Astrocyte of the hippocampus (primary cell): ENCODE results near the gene EXTL2.
"Not testable (repeated sequence)": the region's sequence is repeated elsewhere in the genome, so short reads cannot be mapped to it uniquely, and the experiment has no call there.

Experiments
- DNase-seq: peaks from one replicate; pipeline ENCODE4 v3.0.0; 2011; ENCODE audit warnings: low read depth, low spot score

EXTL2 gene

GRCh38 chr1:100894603-100895539, at the start of gene EXTL2:
EXTL2 (minus strand) TSS chr1:100894842; CDS start chr1:100888757, 6,085 bp downstream.
- peak; percentile 91 for DNase-seq

GRCh38 chr1:100943533-100943932, 48.9 kb upstream of the EXTL2 start:
- DNase-seq = no peak

DNA sequence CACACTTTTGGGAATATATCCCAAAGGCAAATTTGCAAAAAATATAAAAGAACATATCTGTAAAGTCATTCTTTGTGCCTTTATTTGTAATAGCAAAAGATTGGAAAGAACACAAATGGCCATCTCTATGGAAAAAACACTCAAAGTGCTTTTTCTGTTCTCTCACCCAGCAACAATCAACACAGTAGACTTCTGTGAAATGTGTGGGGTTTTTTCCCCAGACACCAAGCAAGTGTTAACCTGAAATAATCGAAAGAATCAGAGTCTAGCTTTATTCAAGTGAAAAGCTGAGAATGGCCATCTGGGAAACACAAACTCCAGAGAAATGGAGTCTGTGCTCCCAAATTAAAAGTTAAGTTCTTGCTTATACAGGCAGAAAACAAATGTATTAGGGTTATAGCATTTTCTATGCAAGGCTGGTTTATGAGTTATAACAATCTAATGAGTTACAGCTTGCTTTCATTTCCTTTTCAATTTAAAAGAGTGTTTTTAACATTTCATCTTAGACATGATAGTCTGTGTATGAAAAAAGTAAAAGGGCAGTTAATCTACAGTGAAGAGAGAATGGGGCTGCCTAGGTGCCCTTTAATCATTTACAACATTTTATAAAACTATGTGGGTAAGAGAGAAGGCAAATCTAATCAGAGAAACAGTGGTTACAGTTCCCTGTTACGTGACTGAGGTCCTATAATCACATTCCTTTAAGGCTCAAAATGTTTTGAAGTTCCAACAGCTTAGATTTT, 47.8 kb upstream of the EXTL2 start:
- DNase-seq = no peak

DNA sequence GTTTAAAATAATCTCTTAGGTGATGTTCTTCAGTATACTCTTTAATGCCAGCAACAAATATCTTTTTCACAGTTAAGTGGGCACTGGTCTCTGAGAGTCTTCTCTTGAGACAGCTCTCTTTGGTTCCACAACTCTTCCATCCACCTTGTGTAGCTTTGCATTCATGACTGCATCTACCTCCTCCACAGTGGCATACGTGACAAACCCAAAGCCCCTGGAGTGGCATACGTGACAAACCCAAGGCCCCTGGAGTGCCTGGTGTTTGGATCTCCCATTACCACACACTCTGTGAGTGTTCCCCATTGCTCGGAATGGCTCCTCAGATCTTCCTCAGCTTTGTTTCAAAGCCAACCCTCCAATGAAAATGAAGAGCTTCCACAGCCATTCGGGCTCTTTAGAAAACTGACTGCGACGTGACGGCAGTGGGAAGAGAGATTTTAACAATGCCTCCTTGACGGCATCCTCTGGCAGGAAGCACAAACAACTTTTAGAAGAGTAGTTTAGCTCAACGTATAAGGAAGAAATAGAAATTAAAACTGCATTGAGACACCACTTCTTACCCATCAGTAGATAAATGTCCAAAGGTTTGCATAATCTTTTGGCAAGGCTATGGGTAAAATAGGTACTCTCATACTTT, 47.1 kb upstream of the EXTL2 start:
- DNase-seq = no peak

- no peak for DNase-seq
Observed at GRCh38 chr1:100941098-100941527, 46.5 kb upstream of the EXTL2 start.

DNA sequence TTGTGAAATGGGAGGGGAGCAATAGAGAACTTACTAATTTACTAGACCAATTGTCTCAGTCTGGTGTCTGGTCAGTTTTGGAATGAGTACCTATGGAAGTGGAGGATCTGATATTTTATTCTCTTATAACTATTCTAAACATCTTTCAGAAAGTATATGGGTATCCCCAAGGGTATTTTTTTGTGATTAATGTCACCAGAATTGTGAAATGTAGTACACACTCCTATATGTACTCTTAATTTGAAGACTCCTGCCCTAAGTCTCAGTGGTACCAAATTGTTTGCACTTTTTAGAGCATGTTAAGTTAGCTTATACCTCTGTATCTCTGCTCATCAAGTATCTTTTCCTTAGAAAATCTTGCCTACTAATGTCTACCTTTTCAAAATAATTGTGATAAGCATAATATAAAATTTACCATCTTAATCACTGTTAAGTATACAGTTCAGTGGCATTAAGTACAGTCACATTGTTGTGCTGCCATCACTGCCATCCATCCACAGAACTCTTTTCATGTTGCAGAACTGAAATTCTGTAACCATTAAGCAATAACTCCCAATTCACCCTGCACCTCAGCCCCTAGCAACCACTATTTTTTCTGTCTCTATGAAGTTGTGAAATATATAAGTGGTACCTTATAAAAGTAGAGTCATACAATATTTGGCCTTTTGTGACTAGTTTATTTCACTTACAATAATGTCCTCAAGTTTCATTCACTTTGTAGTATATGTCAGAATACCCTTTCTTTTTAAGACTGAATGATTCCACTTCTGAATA, 41.7 kb upstream of the EXTL2 start:
- no peak for DNase-seq

DNA sequence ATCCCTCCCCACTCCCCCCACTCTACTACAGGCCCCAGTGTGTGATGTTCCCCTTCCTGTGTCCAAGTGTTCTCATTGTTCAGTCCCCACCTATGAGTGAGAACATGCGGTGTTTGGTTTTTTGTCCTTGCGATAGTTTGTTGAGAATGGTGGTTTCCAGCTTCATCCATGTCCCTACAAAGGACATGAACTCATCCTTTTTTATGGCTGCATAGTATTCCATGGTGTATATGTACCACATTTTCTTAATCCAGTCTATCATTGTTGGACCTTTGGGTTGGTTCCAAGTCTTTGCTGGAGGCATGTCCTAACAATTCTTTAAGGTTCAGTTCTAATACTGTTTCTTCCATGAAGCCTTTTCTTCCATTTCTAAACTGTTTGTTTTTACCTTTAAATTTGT, 38.9 kb upstream of the EXTL2 start:
- not testable (repeated sequence) for DNase-seq

DNA sequence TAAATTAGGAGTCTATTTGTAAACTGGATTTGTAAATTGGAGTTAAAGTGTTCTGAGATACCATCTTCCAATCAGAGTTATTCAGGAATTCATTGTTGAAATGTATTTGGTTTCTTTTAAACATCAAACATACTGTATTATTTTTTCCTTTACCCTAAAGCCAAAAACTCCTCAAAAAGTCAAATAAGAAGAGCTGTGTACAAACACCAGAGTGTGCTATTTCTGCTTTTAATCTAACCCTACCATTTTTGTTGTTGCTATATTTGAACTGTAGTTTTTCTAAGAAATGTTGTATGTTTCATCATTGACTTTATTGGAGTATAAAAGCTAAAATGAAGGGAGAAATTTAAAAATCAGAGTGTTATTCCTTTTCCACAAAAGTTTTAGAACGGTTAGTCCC, 37.1 kb upstream of the EXTL2 start:
- no peak for DNase-seq

DNA sequence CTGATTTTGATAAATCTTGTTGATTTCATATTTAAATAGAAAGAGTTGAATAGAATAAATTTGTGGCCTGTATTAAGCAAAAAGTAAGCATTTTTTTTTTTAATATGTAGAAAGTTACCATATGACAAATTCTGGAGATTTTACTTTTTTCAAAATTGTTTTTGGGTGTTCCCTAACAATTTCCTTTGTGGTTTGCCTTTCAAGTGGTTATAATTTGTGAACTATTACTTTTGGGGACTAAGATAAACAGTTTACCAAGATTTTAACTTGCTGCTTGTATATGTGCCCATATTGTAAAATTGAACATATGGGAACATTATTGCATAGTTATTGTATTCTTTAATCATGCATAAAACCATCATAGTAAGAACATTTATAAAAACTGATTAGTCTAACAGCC, 35.9 kb upstream of the EXTL2 start:
- DNase-seq = no peak

- no peak for DNase-seq
Observed at GRCh38 chr1:100928128-100928527, 33.5 kb upstream of the EXTL2 start.

- peak; percentile 11 for DNase-seq
Observed at GRCh38 chr1:100927276-100927675, 32.6 kb upstream of the EXTL2 start.

DNA sequence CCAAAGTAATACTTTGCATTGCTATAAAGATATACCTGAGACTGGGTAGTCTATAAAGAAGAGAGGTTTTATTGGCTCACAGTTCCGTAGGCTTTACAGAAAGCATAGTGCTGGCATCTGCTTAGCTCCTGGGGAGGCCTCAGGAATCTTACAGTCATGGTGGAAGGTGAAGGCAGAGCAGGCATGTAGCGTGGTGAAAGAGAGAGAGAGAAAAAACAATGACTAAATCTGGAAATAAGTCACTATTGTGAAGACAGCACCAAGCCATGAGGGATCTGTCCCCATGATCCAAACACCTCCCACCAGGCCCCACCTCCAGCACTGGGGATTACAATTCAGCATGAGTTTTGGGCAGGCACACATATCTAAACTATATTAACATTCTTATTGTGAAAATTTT, 31.6 kb upstream of the EXTL2 start:
- DNase-seq = no peak

DNA sequence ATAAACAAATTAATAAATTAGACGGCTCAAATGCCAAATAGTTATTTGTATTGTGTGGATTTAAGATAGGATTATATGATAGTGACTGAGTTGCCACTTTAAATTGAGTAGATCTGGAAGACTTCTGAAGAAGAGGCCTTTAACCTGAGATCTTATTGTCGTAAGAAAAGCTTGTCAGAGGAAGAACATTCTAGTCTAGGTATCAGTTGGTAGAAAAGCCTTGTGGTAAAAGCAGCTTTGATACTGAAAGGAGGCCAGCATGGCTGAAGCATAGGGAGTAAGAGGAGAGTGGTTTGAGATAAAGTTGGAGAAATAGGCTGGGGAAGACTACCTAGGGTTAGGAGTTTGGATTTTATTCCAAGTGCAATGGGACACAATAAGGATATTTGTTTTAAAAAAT, 30.3 kb upstream of the EXTL2 start:
- DNase-seq = no peak

- no peak for DNase-seq
Observed at GRCh38 chr1:100924212-100924611, 29.6 kb upstream of the EXTL2 start.

DNA sequence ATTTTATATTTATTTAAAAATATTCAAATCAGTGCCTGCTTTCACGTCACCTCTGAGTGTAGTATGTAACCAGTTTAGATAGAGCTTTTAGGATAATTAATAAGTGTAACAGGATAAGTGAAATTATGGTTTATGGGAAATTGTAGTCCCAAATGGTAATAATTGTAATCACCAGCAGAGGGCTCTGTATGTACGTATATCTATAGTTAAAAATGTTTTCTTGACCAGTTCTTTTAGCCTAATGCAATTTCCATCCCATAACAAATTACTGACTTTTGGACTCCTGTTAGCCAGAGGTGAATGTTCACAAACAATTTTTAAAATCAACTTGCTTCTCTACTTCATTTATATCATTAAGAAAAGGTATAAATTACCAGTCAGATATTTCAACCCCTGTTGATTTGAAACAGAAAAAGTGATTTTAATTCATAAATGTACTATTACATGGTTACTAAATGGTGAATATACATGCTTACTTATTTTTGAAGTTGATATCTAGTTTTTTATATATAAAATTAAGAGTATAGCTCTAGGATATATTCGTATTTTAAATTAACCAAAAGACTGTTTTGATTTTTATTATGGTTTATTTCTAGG, 26.6 kb upstream of the EXTL2 start:
- peak; percentile 69 for DNase-seq

- no peak for DNase-seq
Observed at GRCh38 chr1:100912019-100912418, 17.4 kb upstream of the EXTL2 start.

GRCh38 chr1:100909018-100909417, 14.4 kb upstream of the EXTL2 start:
- DNase-seq = no peak

- no peak for DNase-seq
Observed at GRCh38 chr1:100907887-100908286, 13.2 kb upstream of the EXTL2 start.

DNA sequence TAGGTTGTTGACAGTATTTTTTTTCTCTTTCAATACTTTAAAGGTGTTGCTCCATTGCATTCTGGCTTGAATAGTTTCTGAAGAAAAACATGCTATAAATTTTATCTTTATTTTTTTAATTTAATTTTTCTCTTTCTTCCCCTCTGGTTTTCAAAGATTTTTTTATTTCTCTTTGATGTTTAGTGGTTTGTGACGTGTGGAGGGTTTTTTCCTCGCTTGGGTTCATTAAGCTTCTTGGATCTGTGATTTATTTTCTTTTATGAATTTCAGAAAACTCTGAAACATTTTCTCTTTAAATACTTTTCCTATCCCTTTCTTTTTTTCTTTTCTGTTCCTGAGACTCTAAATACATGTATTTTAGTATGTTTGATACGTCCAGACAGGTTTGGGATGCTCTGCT, 10.5 kb upstream of the EXTL2 start:
- DNase-seq = no peak

DNA sequence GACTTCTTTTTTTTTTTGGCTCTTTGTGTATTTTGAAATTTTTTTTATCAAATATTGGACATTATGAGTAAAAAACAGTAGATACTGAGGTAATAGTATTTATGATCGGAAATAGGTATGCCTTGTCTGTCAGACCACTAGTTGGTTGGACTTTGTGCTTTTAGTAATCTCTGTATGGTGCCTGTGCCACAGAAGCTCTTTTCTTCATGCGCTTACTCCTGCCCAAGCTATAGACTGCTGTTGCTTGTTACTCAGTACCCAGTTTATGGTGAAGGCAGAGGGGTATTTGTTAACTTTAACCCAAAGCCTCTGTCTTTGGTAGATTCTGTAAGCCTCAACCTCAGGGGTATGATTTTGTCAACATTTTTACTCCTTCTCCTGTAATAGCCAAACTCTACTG, 9.9 kb upstream of the EXTL2 start:
- DNase-seq = no peak

GRCh38 chr1:100903777-100904176, 9.1 kb upstream of the EXTL2 start:
- DNase-seq = no peak
